ENCODE measurements around the gene CDC42EP3. TPM values are rescaled to one million over a fixed set of nuclear protein-coding genes. Genes with fewer than 3 reads are reported as not detected.

The CDC42EP3 gene
- total RNA-seq, 1 donor from 2014 or later: 44.1 TPM

GRCh38 chr2:37619230-37619958 is 52.0 kb downstream of the CDC42EP3 start:
- no peak for DNase-seq (ENCODE audit: low spot score)

DNA sequence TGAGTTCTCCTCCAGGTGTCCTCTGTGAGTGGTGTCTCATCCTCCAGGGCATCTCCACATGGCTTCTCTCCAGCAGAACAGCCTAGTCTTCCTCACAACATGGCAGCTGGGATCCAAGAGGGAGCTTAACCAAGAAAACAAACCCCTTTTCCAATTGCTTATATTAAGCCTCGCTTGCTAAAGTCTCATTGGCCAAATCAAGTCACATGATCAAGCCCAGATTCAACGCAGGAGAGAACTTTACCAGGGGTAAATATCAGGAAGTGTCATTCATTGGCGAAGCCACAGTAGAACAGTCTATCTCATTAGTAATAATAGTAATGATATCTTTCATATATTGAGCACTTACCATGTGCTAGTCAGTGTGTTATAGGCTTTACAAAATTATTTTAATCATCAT is 53.1 kb downstream of the CDC42EP3 start:
- DNase-seq (ENCODE audit: low spot score): no peak

DNA sequence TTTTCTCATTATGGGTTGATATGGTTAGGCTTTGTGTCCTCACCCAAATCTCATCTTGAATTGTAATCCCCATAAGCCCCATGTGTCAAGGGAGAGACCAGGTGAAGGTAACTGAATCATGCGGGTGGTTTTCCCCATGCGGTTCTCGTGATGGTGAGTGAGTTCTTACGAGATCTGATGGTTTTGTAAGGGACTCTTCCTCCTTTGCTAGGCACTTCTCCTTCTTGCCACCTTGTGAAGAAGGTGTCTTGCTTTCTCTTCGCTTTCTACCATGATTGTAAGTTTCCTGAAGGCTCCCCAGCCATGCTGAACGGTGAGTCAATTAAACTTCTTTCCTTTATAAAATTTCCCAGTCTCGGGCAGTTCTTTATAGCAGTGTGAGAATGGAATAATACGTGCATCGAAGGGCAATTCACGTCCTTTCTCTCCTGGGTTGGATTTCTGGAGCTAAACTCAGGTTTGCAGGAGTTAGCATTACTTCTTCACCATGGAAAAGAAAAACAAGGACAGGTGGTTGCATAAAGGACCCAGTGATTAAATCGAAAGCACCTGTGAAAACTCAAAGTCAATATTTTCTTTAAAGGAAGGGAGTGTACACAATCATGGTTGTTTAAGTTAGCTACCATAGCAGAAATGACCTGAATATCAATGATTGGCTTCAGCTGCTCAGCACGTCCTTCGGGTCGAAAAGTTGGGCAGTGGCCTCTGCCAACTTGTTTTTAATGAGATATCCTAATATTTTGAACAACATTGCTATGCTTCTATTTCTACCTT is 54.1 kb downstream of the CDC42EP3 start:
- no peak for DNase-seq (ENCODE audit: low spot score)

GRCh38 chr2:37616677-37617005 is 54.8 kb downstream of the CDC42EP3 start:
- DNase-seq (ENCODE audit: low spot score): peak; percentile 82

DNA sequence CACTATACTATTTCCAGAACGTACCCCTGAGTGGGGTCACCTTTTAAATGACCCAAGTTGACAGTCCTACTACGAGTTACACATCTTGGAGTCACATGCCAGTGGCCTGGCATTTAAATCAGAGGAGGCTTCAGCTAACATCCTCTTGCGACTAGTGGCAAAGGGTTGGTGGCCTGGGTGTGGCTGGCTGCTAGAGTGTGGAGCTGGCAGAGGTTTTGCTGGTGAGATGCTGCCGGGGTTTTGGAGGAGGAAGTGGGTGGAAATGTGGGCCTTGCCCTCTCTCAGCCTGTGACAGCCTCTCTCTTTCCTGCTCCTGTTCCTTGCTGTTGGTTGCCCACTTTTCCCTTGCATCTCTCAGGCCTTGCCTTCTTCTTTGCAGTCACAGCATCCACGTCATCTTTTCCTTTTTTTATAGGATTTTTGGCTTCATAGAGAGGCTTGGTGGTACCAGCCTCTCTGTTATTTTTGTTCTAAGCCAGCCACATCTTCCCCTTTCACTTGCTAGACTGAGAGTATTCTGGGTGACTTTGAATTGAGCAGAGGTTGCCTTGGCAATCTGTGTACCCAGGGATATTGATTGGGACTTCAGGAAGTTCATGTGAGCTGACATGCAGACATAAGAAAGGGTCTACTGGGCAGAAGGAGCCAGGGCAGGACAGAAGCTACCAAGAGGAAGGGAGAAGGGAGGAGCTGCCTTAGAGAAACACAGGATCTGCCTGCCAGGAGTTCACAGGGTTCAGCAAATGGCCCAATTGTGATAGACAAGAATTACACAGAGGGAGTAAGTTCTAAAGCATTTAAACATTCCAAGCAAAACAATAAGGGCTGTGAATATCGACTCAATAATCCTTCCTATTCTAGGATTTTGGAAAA is 55.4 kb downstream of the CDC42EP3 start:
- DNase-seq (ENCODE audit: low spot score): no peak

GRCh38 chr2:37614061-37614738 is 57.2 kb downstream of the CDC42EP3 start:
- peak; percentile 91 for DNase-seq (ENCODE audit: low spot score)

DNA sequence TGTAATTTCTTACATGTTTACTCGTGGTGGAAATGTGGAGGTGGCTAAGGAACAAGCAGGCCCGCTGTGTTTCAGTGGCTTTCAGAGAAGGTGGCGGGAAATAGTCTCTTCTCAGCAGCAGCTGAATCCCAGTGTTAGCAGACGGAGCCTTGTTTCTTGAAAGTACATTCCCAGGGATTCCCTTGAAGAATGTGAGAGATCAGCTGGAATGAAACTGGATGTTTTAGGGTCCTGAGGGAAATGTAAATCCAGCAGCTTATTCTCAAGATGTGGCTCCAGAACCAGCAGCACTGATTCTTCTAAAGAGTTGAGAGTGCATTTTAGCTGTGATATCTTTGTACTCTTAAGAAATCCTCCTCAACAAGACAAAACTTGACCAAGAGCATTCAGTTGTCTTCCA is 59.1 kb downstream of the CDC42EP3 start:
- DNase-seq (ENCODE audit: low spot score): peak; percentile 86

DNA sequence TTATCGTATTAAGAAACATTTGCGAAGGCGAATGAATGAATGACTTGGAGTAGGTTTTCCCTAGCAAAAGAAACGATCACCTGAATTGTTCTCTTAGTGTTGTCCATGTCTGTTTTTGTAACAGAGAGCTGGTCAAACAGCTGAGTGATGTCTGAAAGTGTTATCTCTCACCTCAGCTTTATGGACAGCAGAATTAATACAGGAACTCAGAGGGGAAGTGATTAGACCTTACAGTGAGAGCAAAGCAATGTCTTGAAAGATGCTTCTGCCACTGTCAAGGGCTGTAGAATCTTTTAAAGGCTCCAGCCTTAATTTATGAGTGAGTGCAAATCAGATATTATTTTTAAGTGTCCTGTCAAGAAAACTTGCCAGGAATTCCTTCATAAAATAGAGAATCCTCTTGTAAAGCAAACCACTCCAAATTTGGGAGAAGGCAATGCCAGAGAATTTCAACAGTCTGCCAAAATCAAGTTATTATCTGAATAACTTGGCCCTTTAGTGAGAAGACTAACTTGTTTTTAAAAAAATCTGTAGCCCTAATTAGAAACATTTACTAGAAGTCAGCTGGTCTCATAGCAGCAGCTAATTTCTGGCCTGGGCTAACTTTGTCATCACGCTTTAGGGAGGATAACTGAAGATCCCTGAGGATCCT is 60.7 kb downstream of the CDC42EP3 start:
- peak; percentile 84 for DNase-seq (ENCODE audit: low spot score)

GRCh38 chr2:37609782-37610181 is 61.7 kb downstream of the CDC42EP3 start:
- no peak for DNase-seq (ENCODE audit: low spot score)

DNA sequence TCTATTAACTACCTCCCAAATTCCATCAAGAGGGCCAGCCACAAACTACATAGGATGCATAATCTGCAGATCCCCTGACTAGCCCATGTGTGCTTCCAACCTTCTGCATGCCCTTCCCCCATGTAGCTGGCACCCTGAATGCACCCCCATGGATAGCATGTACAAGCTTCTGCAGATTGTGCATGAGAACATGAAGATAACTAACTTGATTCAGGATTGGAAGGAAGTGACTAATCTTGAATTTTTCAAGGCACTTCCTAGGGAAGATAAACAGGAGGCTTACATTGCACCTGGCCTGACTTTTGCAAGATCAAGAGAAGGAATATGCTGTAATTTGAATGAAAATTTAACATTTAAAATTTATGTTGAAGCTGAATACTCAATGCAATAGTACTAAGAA is 66.7 kb downstream of the CDC42EP3 start:
- no peak for DNase-seq (ENCODE audit: low spot score)

DNA sequence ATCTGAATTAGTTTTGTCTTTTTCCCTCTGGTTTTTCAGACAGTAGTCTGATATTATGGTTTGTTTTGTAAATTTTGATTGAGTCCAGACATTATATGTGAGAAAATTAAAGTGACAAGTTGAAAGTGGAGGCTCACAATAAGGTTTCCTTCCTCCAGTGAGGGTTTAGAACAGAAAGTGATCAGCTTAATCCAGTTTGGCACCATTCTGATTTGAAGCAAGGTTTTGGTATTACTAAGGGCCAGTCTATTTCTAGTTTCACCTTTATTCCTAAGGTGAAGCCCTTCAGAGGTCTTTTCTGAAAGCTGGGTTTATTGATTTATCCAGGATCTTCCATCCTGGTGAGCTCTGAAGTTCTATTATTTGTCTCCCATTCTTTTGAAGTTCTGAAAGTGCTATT is 68.7 kb downstream of the CDC42EP3 start:
- DNase-seq (ENCODE audit: low spot score): no peak

DNA sequence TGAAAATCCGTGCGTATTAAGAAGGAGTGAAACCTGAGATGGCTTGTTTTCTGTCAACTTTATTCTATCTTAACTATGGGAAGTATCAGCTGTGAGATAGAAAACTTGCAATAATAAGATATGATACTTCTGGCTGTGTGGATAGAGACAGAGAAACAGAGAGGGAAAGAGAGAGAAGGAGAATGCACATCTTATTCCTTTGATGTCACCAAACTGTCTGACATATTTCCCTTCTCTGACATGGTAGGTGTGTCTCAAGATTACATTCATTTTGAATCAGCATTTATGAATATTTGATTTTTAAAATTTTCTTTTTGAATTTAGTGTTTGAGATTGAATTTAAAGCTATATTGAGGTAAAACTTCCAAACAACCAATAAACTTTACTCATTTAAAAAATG is 69.4 kb downstream of the CDC42EP3 start:
- DNase-seq (ENCODE audit: low spot score): no peak

- no peak for DNase-seq (ENCODE audit: low spot score)
Measured at GRCh38 chr2:37601569-37601968, 69.9 kb downstream of the CDC42EP3 start.

GRCh38 chr2:37600735-37601134 is 70.7 kb downstream of the CDC42EP3 start:
- no peak for DNase-seq (ENCODE audit: low spot score)

DNA sequence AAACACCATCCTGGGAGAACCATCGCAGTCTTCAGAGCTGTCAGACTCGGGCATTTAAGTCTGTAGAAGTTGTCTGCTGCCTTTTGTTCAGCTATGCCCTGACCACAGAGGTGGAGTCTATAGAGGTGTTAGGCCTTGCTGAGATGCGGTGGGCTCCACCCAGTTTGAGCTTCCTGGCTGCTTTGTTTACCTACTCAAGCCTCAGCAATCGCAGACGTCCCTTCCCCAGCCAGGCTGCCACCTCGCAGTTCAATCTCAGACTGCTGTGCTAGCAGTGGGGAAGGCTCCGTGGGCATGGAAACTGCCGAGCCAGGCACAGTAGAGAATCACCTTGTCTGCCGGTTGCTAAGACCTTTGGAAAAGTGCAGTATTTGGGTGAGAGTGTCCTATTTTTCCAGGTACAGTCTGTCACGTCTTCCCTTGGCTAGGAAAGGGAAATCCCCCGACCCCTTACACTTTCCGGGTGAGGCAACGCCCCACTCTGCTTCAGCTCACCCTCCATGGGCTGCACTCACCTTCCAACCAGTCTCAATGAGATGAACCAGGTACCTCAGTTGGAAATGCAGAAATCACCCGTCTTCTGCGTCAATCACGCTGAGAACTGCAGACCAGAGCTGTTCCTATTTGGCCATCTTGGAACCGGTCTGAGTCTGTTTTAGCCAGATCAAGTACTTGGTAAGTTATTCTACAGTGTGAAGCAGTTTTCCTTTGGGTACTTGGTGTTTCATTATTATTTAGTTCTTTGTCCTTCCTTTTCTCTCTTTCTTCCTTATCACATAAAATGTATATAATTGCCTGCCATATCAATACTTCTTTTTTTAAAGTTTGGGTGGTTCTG is 71.5 kb downstream of the CDC42EP3 start:
- DNase-seq (ENCODE audit: low spot score): no peak

DNA sequence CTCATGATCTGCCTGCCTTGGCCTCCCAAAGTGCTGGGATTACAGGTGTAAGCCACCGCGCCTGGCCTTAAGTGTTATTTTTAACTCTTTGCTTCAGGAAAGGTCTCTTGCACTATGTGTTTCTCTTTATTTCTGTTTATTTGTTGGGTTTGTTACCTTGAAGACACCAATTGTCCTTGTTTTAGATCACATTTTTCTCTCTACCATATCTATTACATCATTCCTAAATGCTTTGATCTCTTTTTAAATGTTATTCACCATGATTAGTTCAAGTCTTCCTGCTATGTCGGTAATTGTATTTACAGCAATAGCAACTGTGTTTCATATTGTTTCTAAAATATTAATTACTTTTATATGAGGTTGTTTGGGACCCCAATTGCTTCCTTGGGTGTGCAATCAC is 77.7 kb downstream of the CDC42EP3 start:
- DNase-seq (ENCODE audit: low spot score): no peak

DNA sequence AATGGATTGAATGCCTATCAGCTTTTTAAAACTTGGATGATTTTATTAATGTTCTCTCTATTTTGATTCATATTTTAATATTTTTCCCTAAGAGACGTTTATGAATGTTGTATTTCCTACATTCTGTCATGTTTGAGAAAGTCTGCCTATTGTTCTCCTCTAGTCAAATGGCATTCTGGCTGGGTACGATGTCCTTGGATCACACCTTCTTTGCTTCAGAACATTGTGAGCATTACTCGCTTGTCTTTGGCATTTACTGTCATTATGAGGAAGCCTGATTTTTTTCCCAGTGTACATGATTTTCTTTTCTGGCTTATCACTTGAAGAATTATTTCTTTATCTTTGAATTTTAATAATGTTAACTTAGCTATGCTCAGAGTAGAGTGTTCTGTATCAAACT is 78.4 kb downstream of the CDC42EP3 start:
- DNase-seq (ENCODE audit: low spot score): no peak

Data from umbilical cord (tissue), 2 donors.